Daoy (cell line): ENCODE measurements around the gene SPATA4. TPM values are rescaled to one million over a fixed set of nuclear protein-coding genes. Genes with fewer than 3 reads are reported as not detected.

ENCODE experiments used
- DNase-seq: peaks from one replicate; pipeline ENCODE4 v3.0.0-alpha.2; 2015; ENCODE audit warnings: low read depth
- total RNA-seq: library from RNA; depleted of rRNA; stranded (reverse); fragments of >200 nt; shearing (Covaris generic); gene quantifications from 2 replicates; pipeline ENCODE4 v1.2.3, GENCODE V29; 2014; rRNA removed

Gene SPATA4
- total RNA-seq, 1 experiment from 2014 or later, result 0.34 TPM

- no peak for DNase-seq
Measured at GRCh38 chr4:176189891-176190795, 5.2 kb downstream of the SPATA4 start.

DNA sequence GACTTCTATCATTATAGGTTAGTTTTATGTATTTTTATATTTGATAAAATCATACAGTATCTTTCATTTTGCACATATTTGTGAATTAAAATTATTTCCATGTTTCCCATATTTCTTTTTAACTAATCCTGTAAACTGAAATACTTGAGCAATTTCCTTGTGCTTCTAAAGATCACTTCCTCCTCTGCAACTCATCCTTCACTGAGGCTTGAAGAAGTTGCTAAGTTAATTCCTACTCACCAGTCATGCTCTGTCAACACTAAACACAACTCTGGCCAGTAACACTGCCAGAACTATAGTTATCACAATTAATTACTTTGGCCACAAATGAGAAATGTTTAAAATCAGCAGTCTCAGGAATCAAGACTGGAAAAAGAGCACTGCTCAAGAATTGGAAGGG is 6.7 kb downstream of the SPATA4 start:
- DNase-seq, result no peak

- peak; percentile 21 for DNase-seq
Measured at GRCh38 chr4:176187624-176188023, 7.8 kb downstream of the SPATA4 start.

- DNase-seq, result no peak
Measured at GRCh38 chr4:176186671-176187395, 8.6 kb downstream of the SPATA4 start.

DNA sequence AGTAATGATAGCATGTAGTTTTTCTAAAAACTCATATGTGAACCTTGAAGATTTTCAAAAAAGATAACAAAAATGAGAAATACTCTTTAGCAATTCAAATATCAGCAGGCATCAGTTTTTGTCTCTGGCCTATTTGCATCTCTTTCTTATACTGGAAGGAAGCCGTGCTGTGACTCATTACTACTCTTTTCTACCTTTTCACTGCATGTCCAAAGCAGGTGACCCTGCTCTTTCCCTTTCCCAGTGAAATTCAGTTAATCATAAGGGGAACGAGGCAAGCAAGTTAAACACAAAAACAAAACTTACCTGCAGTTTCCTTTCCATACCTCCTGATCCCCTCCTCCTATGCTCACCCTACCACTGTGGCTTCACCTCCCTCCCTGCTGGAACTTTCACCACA is 9.3 kb downstream of the SPATA4 start:
- no peak for DNase-seq

DNA sequence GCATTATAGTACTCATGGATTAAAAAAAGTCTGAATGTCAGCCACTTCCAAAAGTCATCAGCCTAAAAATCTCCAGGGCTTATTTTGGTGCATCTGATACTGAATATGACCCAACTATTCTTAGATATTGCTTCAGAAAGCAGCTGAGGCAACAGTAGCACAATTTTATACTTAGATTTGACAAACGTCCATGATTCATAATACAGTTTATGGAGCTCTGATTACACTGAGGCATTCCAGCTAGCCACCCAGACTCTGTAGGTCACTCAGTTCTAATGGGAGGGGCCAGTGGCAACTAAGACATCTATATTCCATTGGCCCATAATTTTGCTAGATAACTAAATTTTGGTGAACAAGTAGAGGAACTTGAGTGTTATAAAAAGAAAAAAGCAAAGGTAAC is 10.3 kb downstream of the SPATA4 start:
- no peak for DNase-seq

DNA sequence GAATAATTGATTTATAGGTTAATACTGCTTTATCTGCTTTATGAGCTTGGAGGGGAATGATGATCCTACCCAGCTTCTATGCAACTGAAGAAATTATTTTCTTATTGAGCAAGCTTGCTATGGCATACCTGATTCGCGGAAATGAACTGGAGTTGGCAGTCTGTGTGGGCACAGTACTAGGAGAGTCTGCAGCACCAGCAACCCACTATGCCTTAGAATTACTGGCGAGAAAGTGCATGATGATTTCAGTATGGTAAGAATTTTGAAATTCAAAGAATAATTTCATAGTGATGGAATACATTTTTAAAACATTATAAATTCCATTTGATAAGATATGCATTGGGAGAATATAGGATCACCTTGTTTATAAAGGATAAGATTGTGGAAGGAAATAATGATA is 32.3 kb downstream of the SPATA4 start:
- DNase-seq, result no peak

DNA sequence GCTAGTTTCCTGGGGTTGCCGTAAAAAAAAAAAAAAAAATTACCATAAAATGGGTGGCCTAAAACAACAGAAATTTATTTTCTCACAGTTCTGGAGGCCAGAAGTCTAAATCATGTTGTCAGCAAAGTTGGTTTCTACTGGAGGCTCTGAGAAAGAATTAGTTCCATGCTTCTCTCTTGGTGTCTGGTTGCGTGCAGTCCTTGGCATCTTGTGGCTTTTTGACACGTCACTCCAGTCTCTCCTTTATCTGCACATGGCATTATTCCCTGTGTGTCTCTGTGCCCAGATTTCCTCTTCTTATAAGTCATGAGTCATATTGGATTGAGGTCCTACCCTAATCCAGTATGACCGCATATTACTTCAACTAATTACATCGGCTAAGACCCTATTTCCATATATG is 38.7 kb downstream of the SPATA4 start:
- peak; percentile 85 for DNase-seq

DNA sequence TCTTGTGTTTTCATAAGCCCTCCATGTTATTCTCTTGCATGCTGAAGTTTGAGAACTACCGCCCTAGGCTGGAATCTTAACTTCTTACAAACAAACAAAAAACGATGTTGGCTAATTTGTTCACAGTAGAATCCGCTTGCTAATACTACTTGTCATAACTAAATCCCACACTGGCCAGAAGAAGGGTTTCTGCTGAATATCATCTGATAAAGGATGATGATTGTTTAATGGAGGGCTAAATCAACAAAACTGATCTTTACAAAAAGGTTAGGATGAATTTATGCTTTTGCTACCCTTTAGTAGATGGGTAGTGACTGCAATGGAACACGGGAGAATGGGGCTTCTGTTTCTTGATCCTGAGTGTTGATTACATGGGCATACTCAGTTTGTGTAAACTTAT is 42.3 kb downstream of the SPATA4 start:
- no peak for DNase-seq

GRCh38 chr4:176150704-176151103 is 44.7 kb downstream of the SPATA4 start:
- no peak for DNase-seq

GRCh38 chr4:176150356-176150682 is 45.1 kb downstream of the SPATA4 start:
- peak; percentile 9 for DNase-seq

DNA sequence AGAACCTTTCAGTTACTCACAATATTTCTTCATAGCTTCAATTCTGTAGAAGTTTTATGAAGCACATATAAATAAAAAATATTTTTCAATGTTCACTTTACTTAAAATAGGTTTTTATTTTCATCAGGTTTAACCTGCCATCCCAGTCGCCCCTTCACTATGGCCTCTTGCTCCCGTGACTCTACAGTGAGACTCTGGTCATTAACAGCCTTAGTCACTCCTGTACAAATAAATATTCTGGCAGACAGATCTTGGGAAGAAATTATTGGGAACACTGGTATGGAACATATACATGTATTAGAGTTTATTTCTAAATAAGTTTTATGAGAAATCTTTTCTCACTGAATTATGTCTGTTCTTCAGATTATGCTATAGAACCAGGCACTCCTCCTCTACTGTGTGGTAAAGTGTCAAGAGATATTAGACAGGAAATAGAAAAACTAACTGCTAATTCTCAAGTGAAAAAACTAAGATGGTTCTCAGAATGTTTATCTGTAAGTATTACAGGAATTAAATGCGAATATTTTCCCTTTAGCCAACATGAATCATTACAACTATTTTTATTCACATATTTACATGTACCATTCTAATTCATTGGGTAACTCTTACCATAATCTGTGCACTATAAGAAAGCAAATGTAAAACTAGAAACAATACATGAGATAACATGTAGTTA is 45.6 kb downstream of the SPATA4 start:
- DNase-seq, result peak; percentile 30

DNA sequence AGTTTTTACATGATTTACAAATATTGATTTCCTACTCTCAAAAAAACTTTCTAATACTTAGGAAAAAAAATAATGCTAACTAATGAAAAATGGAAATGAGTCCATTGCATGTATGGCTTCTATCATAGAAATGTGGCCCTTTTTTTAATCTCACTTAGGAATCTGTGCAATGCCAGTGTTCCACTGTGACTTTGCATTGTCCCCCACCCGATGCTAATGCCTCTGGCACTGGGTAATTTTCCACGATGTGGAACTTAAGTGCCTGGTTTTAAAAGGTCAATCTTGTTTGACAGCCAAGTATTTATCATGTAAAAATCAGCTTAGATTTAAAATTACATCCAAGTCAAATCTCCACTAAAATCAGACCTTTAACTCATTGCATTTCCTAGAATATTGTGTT is 53.1 kb downstream of the SPATA4 start:
- no peak for DNase-seq

- no peak for DNase-seq
Measured at GRCh38 chr4:176139518-176139917, 55.9 kb downstream of the SPATA4 start.

- peak; percentile 2 for DNase-seq
Measured at GRCh38 chr4:176137631-176138030, 57.8 kb downstream of the SPATA4 start.

GRCh38 chr4:176134670-176135069 is 60.7 kb downstream of the SPATA4 start:
- no peak for DNase-seq

Other genes starting within 250 kb of the SPATA4 start
- 4.2 and 6.6 TPM in 2 replicates for gene WDR17, start 129.7 kb downstream of the SPATA4 start, total RNA-seq
- gene ASB5, start 73.6 kb upstream of the SPATA4 start, total RNA-seq, result 0.57 and 0.65 TPM in 2 replicates
- 54.6 and 73.1 TPM in 2 replicates for gene SPCS3, start 124.4 kb upstream of the SPATA4 start, total RNA-seq